GM19239 (cell line): ENCODE data around the gene PDE4D.

Experiments used
- DNase-seq: peaks from one replicate; pipeline ENCODE4 v3.0.0; 2011; ENCODE audit warnings: low spot score; ENCODE audit not compliant: insufficient read length
- FAIRE-seq: peaks from 2 replicates; lab custom pipeline; 2011; peaks lifted over from hg19 to GRCh38; lab: Jason Lieb, UNC

The PDE4D gene

DNA sequence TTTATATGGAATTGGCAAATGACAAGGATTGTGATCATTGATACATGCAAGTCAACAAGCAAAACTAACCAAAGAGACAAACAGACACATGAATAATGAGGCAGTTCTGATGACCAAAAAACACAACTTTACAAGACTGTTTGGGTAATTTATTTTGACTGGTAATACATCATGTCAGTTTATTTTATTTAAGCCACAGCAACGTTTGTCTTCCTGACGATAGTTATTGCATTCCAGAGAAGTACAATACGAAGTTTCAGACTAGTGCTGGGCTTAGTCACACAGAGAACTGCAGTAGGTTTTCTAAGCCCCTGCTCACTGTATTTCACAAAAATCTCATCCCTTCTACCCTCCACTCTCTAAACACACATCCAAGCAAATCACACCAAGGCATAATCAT lies 796.4 kb downstream of the PDE4D start:
- no peak for FAIRE-seq

GRCh38 chr5:59095480-59095879 lies 798.0 kb downstream of the PDE4D start:
- DNase-seq (no peak), FAIRE-seq (no peak)

More for the DNA sequence above, 796.4 kb downstream of the PDE4D start:
- no peak for DNase-seq

DNA sequence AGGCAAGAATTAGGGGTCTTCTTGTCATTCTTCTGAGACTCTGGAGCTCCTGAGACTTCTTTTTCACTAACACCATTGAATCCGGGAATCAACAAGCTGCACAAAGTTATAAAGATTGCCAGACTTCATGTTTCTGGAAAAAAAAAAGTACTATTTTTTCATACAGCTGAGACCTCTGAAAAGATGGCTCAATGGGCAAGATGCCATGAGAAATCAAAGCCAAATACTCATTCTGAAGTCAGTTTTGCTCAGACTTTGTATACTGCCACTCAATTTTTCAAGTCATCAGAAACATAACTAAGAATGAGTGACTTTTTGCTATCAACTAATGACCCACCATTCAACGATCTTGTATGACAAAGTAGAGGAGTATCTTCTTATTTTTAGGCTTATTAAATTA lies 798.7 kb downstream of the PDE4D start:
- DNase-seq: no peak
- no peak for FAIRE-seq

GRCh38 chr5:59093329-59093728 lies 800.2 kb downstream of the PDE4D start:
- DNase-seq (no peak), FAIRE-seq (no peak)

GRCh38 chr5:59092758-59093157 lies 800.8 kb downstream of the PDE4D start:
- DNase-seq: no peak
- no peak for FAIRE-seq

DNA sequence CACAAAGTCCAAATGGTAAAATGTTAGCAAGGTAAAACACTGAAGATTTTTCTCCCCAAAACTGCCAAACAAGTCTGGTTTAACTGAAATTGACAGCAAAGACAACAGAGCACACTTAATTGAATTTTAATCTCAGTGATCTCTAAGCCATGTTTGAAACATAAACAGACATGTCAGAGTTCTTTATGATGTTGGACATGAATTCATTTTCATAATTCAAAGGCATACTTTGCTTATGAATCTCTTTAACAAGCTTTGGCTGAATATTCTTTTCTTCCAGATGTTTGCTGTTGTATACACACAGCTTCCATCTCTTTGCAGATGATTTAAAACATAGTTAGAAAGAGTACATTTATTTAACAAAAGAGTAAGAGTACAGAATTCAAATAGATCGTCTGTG lies 801.6 kb downstream of the PDE4D start:
- DNase-seq: no peak
- FAIRE-seq: no peak

DNA sequence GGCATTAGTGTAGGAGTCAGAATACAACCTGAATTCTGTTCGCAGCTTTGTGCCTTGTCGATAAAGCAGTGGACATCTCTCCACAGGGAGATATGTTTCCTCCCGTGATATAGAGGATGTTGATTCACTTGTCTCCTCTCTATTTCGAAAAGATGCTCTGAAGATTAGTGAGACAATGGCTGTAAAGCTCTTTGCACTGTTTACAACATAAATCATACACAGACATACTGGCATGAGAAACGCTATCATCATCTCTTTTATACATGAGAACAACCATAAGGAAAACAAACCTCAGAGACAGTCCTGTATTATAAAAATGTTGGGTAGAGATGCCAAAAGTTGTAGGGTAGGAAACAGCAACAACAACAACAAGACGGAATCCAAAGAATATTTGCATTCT lies 803.2 kb downstream of the PDE4D start:
- FAIRE-seq (no peak), DNase-seq (no peak)

DNA sequence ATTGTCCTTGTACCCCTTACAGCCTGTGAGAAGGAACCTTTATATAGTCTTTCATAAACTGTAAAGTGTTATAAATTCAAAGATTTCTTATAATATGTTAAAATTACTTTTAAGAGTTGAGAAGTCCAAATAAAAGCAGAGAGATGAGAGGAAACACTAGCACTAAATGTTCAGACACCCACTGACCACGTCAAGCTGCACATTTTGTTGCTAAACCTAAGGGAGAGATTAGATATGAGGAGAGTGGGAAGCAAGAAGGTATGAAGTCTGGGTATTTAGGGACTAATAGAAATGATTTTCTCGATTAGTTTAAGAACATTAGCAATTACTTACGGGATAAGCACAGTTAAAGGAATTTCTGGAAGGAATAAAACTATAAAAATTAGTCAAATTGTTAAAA lies 803.8 kb downstream of the PDE4D start:
- FAIRE-seq (no peak), DNase-seq (no peak)

GRCh38 chr5:59088546-59088945 lies 805.0 kb downstream of the PDE4D start:
- no peak for FAIRE-seq
- no peak for DNase-seq

DNA sequence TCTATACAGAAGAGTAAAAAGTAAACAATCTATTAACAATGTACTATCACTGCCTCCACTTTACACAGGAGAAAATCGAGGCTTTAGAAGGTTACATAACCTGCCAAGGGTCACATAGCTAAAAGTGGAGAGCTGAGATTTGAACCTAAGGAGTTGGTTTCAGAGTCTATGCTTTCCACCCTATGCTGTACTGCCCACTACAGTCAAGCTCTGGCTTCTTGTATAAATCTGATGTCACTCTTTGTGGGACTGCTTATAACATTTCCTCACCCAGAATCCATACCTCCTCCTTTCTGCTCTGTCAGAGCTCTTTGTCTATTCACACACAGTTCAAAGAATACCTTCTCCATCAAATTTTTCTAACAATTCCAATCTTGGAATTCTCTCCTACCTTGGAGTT lies 807.5 kb downstream of the PDE4D start:
- FAIRE-seq: no peak
- no peak for DNase-seq

DNA sequence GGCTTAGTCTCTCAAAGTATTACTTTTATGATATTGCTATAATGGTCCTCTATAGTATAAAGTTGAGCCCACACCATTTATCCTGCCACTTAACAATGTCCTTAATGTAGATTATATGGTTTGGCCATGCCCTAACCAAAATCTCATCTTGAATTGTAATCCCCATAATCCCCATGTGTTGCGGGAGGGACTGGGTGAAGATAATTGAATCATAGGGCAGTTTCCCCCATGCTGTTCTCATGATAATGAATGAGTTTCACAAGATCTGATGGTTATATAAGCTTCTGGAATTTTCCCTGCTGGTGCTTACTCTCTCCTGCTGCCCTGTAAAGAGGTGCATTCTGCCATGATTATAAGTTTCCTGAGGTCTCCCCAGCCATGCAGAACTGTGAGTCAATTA lies 811.8 kb downstream of the PDE4D start:
- DNase-seq (no peak), FAIRE-seq (no peak)

- DNase-seq (no peak), FAIRE-seq (no peak)
Observed at GRCh38 chr5:59079622-59080620, 813.6 kb downstream of the PDE4D start.

GRCh38 chr5:59071755-59072549 lies 821.6 kb downstream of the PDE4D start:
- FAIRE-seq: no peak

DNA sequence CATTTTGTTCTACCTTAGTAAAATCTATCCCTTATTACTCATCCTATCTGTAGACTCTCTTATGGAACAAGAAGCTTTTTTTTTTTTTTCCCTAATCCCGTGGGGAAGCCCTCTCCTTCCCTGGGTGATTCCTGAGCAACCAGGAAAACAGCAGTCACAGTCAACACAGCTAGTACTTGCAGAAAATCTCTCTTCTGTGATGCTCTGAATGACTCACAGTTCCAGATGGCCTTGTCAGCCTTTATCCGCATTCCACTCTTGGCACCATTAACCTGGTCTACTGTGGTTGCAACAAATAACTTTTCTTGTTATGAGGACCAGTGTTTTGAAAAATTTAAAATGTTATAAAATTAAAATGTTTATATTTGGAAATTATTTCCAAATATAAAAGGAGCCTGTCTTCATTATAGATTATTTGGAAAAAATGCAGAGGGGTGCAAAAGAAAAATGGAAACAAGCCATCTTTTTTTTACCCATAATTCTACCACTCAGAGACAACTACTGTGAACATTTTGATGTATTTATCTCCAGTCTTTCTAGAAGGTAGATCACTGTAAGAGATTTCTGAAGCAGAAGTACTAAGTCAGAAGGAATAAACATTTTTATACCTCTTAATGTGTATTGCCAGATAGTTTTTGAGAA lies 824.0 kb downstream of the PDE4D start:
- no peak for DNase-seq
- FAIRE-seq: no peak

More at GRCh38 chr5:59071755-59072549, 821.6 kb downstream of the PDE4D start:
- DNase-seq: no peak

DNA sequence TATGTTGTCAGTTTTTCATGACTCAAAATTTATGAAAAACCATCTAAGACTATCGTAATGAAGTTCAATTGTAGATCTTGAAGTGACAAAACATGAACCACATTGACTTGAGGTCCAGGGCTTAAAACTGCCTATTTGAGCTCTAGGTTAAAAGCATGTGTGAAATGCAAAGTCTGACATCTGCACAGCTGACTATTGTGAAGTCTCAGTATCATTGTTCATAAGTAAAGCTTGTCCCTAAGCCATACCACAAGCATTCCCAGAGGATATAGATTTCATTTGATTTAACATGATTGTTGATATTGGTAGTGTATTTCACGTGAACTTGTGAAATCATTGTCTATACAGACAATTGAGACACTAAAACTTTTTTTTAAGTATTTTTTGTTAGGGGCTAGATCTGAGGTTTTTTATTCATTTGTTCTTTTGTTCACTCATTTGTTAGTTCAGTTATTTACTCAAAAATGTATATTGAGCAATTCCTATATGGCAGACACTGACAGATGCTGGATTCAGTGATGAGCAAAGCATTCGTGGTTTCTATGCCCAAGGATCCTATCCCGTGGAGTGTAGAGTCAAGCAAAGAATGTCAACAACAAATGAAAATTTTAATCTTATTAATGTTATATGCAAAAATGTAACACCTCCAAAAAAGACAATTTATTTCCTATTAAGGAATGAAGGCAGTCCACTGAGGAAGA lies 825.4 kb downstream of the PDE4D start:
- FAIRE-seq (no peak), DNase-seq (no peak)

DNA sequence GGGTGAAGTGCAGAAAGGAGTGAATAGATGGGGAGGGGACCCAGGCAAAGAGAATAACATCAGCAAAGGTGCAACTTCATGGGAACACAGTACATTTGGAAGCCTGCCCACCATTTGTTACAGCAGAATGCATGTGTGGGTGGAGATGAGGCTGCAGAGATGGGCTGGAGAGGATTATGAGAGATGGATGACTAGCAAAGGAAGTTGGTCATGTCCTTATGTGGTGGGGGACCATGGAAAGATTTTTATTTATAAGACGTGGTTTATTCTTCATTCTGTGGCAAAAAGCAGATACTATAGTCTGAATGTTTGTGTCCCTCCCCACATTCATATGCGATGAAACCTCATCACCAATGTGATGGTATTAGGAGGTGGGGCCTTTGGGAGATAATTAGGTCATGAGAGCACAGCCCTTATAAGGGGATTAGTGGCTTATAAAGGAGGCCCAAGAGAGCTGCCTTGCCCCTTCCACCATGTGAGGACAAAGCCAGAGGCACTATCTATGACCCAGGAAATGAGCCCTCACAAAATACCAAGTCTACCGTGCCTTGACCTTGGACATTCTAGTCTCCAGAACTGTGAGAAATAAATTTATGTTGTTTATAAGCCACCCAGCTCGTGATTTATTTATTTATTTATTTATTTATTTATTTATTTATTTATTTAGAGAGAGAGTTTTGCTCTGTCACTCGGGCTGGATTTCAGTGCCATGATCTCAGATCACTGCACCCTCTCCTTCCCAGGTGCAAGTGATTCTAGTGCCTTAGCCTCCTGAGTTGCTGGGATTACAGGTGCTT lies 827.0 kb downstream of the PDE4D start:
- no peak for FAIRE-seq

DNA sequence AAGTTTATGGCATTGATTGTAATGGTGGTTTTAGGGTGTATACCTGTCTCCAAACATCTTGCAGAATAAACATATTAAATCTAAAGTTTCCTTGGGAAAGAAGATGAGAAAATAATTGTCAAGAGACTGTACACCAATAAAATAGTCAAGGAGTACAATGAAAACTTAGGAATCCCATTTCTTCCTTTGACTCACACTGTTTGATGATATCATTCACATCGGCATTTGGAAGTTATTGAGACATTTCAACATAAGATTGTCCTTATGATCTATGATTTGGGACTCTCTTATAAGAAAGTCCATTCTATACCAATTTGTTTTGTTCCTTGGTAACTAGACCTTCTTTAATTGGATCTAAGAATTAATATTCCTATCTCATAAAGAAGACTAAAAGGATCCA lies 828.0 kb downstream of the PDE4D start:
- DNase-seq: no peak

More for the DNA sequence above, 827.0 kb downstream of the PDE4D start:
- no peak for DNase-seq

GRCh38 chr5:59064293-59064692 lies 829.2 kb downstream of the PDE4D start:
- no peak for FAIRE-seq
- no peak for DNase-seq

More for the DNA sequence above, 828.0 kb downstream of the PDE4D start:
- no peak for FAIRE-seq

GRCh38 chr5:59062986-59063683 lies 830.4 kb downstream of the PDE4D start:
- FAIRE-seq (no peak), DNase-seq (no peak)
